SU-DHL-6 (cell line): ENCODE results near the gene PQBP1.

ENCODE experiments used
- EZH2phosphoT487 ChIP-seq: fragments of 200-600 bp; sonication (generic), shearing (Covaris generic); conservative IDR thresholded peaks from 2 replicates; pipeline ENCODE4 v1.6.1; 2018; ENCODE audit warnings: mild to moderate bottlenecking, antibody characterized with exemption, low read length, moderate library complexity, mixed read lengths
- TF ChIP-seq, protein P1 (sequence below): fragments of 200-600 bp; sonication (generic); IDR thresholded peaks from one replicate; pipeline ENCODE4 v1.5.1; 2017; ENCODE audit warnings: antibody characterized with exemption, mild to moderate bottlenecking, low read length, moderate library complexity; ENCODE audit not compliant: insufficient read depth, poor library complexity, severe bottlenecking

- TF ChIP-seq, protein P1, sequence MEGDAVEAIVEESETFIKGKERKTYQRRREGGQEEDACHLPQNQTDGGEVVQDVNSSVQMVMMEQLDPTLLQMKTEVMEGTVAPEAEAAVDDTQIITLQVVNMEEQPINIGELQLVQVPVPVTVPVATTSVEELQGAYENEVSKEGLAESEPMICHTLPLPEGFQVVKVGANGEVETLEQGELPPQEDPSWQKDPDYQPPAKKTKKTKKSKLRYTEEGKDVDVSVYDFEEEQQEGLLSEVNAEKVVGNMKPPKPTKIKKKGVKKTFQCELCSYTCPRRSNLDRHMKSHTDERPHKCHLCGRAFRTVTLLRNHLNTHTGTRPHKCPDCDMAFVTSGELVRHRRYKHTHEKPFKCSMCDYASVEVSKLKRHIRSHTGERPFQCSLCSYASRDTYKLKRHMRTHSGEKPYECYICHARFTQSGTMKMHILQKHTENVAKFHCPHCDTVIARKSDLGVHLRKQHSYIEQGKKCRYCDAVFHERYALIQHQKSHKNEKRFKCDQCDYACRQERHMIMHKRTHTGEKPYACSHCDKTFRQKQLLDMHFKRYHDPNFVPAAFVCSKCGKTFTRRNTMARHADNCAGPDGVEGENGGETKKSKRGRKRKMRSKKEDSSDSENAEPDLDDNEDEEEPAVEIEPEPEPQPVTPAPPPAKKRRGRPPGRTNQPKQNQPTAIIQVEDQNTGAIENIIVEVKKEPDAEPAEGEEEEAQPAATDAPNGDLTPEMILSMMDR = no peak
- no peak for TF ChIP-seq EZH2phosphoT487
Measured at GRCh38 chrX:48920718-48921104, 23.0 kb downstream of the PQBP1 start.
